ENCODE data around the gene IFNE. TPM values are rescaled to one million over a fixed set of nuclear protein-coding genes. Genes with fewer than 3 reads are reported as not detected.
A peak's percentile ranks its signal among the peaks of the same experiment; 100 is the strongest.

Gene IFNE
- total RNA-seq, 1 donor from 2014 or later = not detected

DNA sequence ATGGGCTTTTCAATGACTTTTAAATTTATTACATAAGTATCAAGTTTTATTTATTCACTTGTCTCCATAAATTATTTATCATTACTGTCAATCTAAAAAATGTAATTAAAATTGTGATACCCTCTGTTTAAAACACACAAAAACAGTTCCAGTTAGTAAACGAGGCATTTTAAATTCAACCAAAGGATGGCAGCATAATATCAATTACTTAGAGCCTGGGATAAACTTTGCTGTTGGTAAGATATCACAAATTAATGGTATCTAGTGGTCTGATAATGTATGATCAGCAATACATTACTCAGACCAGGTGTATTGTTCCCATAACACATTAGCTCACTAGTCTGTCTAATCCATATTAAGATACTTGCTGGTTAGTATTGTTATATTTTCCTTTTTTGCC, 9.6 kb upstream of the IFNE start:
- H3K4me3 Mint-ChIP-seq = no peak overlapping the region
- no peak for DNase-seq (ENCODE audit: low spot score)
- Histone ChIP-seq H3K9me3 (ENCODE audit: low read depth) (no peaks in the 10 kb centered on the region), H3K27ac (no peak overlapping the region), H4K20me1 (ENCODE audit: low read depth) (no peaks in the 10 kb centered on the region), H3F3A (ENCODE audit: low read depth) (no peaks in the 10 kb centered on the region), H3K9ac (no peak overlapping the region), H3K36me3 (no peaks in the 10 kb centered on the region), H3K4me3 (no peak overlapping the region), H3K4me2 (no peak overlapping the region), H2AFZ (replicated peaks) (no peak overlapping the region), H3K4me1 (no peaks in the 10 kb centered on the region), H3K27me3 (no peaks in the 10 kb centered on the region), H3K79me2 (ENCODE audit: low read depth) (no peaks in the 10 kb centered on the region)
- H3K9me3 Mint-ChIP-seq = no peaks in the 10 kb centered on the region
- TF ChIP-seq, protein P1, sequence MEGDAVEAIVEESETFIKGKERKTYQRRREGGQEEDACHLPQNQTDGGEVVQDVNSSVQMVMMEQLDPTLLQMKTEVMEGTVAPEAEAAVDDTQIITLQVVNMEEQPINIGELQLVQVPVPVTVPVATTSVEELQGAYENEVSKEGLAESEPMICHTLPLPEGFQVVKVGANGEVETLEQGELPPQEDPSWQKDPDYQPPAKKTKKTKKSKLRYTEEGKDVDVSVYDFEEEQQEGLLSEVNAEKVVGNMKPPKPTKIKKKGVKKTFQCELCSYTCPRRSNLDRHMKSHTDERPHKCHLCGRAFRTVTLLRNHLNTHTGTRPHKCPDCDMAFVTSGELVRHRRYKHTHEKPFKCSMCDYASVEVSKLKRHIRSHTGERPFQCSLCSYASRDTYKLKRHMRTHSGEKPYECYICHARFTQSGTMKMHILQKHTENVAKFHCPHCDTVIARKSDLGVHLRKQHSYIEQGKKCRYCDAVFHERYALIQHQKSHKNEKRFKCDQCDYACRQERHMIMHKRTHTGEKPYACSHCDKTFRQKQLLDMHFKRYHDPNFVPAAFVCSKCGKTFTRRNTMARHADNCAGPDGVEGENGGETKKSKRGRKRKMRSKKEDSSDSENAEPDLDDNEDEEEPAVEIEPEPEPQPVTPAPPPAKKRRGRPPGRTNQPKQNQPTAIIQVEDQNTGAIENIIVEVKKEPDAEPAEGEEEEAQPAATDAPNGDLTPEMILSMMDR (IDR thresholded peaks at IDR 0.05) = peak; percentile 16
- TF ChIP-seq EZH2 (IDR thresholded peaks at IDR 0.05) = no peak
- H3K27me3 Mint-ChIP-seq (ENCODE audit: insufficient read depth, low read depth) = peaks cover 5% of the 10 kb centered on the region
- no peak overlapping the region for H3K27ac Mint-ChIP-seq
- H3K36me3 Mint-ChIP-seq = no peaks in the 10 kb centered on the region
- no peaks in the 10 kb centered on the region for H3K4me1 Mint-ChIP-seq

DNA sequence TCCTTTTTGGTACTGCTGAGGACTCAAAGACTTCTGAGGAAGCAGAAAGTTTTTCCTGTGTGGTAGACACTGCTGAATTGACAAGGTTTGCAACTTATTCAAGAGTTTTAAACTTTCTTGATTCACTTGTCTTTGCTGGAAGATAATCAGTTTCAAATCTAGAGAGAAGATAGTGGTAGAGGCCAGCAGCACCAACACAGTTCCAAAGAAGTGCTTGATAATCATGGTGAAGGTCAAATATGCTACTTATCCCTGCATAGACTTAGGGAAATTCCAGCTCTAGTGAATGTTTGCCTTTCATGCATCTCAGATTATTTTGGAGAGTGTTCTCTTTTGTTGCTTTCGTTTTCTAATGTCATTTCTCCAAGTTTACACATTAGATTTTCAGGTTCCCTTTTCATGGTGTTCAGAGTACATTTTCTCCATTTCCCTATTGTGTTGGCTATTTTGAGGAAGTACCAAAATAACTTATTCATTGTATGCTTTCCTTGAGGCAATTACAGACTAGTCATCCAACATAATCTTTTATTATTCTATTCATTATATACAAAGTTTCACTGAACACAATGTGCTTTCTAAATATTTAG, 550 bp downstream of the IFNE start:
- Histone ChIP-seq H3K36me3 (no peaks in the 10 kb centered on the region), H3K9ac (no peak overlapping the region), H3K4me1 (no peaks in the 10 kb centered on the region), H3K4me3 (no peak overlapping the region), H3K9me3 (ENCODE audit: low read depth) (no peaks in the 10 kb centered on the region), H3K27me3 (no peaks in the 10 kb centered on the region), H2AFZ (replicated peaks) (no peak overlapping the region), H3K79me2 (ENCODE audit: low read depth) (no peaks in the 10 kb centered on the region), H3F3A (ENCODE audit: low read depth) (no peaks in the 10 kb centered on the region), H3K27ac (no peak overlapping the region), H4K20me1 (ENCODE audit: low read depth) (no peaks in the 10 kb centered on the region), H3K4me2 (no peak overlapping the region)
- Mint-ChIP-seq H3K9me3 (no peaks in the 10 kb centered on the region), H3K36me3 (no peaks in the 10 kb centered on the region), H3K4me3 (no peak overlapping the region), H3K27ac (no peak overlapping the region), H3K4me1 (no peaks in the 10 kb centered on the region), H3K27me3 (ENCODE audit: insufficient read depth, low read depth) (no peaks in the 10 kb centered on the region)
- no peak for DNase-seq (ENCODE audit: low spot score)
- TF ChIP-seq, protein P1 (IDR thresholded peaks at IDR 0.05) = no peak
- TF ChIP-seq EZH2 (IDR thresholded peaks at IDR 0.05) = no peak
- no peak for TF ChIP-seq EZH2phosphoT487 (IDR thresholded peaks at IDR 0.05)

- Mint-ChIP-seq H3K4me1 (no peaks in the 10 kb centered on the region), H3K27me3 (ENCODE audit: insufficient read depth, low read depth) (no peaks in the 10 kb centered on the region), H3K4me3 (no peak overlapping the region), H3K9me3 (no peaks in the 10 kb centered on the region), H3K36me3 (no peaks in the 10 kb centered on the region), H3K27ac (no peak overlapping the region)
- no peaks in the 10 kb centered on the region for H3K36me3 ChIP-seq
- TF ChIP-seq, protein P1 (IDR thresholded peaks at IDR 0.05) = no peak
- TF ChIP-seq EZH2phosphoT487 (IDR thresholded peaks at IDR 0.05) (no peak), EZH2 (IDR thresholded peaks at IDR 0.05) (no peak)
- no peak overlapping the region for H3K4me2 ChIP-seq
- no peak overlapping the region for H2AFZ ChIP-seq (replicated peaks)
- H3K27ac ChIP-seq = no peak overlapping the region
- H3K4me3 ChIP-seq = no peak overlapping the region
- no peaks in the 10 kb centered on the region for H4K20me1 ChIP-seq (ENCODE audit: low read depth)
- no peaks in the 10 kb centered on the region for H3F3A ChIP-seq (ENCODE audit: low read depth)
- no peaks in the 10 kb centered on the region for H3K27me3 ChIP-seq
- no peak overlapping the region for H3K9ac ChIP-seq
- H3K4me1 ChIP-seq = no peaks in the 10 kb centered on the region
- no peaks in the 10 kb centered on the region for H3K79me2 ChIP-seq (ENCODE audit: low read depth)
- no peak for DNase-seq (ENCODE audit: low spot score)
- no peaks in the 10 kb centered on the region for H3K9me3 ChIP-seq (ENCODE audit: low read depth)
These were observed 2.9 kb downstream of the IFNE start for GRCh38 chr9:21479152-21479702.
